DMS153 treated with DMSO at 0.1 percent for 48 hours (cell line): ENCODE measurements around the gene NMNAT2.
"Not testable (repeated sequence)": the region's sequence is repeated elsewhere in the genome, so short reads cannot be mapped to it uniquely, and the experiment has no call there.

Experiments
- DNase-seq: peaks from one replicate; lab custom pipeline; 2025; ENCODE audit not compliant: unreplicated experiment; lab: John Stamatoyannopoulos, UW

The NMNAT2 gene

DNA sequence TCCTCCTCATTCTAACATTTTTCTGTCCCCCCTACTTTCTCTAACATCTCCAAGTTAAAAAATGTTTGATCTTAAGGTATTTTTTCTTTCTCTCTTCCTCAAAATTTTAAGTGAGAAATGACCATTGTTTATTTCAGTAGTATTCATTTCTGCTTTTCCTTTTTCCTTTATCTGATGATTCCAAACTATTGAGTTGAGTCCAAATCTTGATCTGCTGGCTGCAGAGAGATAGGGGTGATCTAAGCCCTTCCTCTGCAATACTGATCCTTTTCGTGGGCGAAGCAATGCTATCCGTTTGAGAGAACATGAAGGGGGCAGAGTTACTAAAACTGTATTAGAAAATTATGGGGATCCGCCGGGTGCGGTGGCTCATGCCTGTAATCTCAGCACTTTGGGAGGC lies 516 bp upstream of the NMNAT2 start:
- DNase-seq, result no peak

DNA sequence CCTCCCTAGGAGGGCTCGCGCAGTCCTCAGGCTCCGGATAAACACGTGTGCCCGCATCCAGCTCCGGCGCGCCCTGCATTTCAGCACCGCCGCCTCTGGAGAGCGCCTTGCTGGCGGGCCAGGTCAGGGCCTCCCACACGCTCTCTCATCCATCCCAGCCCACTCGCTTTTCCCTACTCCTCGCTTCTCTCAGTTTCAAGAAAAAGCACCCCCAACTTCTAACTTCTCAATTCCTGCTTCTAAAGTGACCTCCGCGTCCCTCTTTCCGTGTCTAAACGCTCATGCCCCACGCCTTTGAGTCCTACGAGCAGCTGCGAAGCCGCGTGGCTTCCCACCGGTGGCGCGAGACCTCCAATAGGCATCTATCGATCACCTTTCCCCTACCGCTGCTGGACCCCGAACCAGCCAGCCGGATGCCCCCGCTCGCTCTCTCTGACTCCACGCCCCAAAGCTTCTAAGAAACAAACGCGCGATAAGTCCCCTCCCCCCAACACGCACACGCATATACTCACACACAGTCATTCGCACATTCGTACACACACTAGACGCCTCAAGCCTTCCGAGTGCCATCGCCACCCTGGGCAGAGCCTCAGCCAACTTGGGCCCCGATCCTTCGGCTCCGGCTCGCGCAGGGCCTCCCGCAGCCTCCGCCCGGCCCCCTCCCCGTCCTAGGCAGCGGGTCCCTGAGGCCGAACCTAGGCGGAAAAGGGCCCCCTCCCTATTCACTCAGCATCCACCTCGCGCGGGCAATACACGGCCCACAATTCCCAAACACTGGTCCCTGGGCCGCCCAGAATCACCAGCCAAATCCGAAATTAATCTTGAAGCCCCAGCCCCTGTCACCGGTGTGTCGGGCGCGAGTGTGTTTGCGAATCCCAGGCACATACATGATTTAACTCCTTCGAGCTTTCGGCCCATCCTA lies 1.1 kb downstream of the NMNAT2 start:
- DNase-seq, result peak; percentile 64

DNA sequence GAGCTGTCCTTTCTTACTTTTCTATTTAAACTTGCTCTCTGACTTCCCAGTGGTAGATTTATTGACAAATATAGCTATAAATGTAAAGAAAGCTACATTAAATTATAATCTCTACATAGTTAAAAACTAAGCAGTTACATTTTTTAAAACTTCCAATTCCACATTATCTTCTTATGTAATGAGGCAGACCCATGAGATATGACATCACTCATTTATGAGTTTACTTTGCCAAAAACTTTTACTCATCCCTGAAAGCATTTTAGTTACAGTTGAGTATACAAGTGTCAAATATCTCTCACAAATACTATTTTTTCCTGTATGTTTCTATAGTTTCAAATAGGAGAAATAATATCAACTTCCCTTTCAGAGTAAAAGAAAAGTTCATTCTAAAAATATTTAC lies 3.8 kb downstream of the NMNAT2 start:
- no peak for DNase-seq

DNA sequence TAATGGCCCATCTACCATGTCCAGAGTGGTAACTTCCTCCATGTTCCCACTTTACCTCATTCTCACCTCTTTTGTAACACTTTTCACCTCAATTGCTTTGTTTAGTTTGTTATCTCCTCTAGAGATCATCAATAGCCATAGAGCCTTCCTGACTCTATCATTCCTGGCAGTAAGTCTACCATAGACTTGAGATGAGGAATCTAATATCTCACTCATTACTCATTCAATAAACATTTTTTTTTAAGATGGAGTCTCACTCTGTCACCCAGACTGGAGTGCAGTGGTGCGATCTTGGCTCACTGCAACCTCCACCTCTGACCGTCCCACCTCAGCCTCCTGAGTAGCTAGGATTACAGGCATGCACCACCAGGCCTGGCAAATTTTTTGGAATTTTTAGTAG lies 7.1 kb downstream of the NMNAT2 start:
- no peak for DNase-seq

DNA sequence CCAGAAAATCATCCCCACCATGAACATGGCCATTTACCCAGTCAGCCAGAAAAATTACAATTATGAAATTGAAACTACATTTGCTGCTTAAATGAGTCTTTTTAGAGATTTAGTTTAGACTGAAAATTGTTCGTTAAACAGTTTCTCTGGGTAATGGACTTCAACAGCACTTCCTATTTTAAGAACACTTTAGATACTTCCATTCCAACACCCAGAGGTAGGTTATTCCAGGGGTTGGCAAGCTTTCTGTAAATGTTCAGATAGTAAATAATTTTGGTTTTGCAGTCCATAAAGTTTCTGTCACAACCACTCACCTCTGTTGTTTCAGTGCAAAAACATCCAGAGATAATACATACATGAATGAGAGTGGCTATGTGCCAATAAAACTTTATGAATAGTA lies 10.2 kb downstream of the NMNAT2 start:
- no peak for DNase-seq

DNA sequence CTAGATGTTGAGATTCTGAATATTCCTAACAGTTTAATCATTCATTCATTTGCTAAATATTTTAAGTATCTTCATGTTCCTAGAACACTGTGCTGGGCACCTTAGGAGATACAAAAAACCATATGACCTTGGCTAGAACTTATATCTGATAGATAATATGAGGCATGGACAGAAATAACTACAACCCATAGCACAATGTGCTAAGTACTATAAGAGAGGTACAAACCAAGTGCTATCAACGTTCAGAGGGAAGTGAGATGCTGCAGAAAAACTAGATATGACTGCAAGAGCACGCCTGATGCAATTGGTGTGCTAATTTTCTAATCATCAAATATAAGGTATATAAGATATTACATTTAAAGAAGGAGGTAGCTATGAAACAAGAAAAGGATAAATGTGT lies 10.7 kb downstream of the NMNAT2 start:
- no peak for DNase-seq

DNA sequence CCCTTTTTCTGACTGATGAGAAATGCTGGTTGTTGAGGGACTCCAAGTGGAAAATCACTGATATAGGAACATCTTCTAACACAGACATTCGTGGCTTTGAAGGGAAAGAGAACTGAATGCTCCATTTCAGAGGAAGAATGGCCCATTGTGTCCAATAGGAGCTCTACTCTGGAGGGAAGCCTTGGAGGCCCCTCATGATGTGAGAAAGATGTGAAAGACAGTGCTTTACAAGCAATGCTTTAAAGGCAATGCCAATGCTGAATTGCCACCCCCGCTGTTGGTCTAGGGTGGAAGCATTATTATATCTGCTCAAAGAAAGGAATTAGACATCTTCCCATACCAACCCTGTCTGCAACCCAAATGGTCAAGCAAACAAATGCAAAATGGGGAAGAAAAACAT lies 13.7 kb downstream of the NMNAT2 start:
- no peak for DNase-seq

DNA sequence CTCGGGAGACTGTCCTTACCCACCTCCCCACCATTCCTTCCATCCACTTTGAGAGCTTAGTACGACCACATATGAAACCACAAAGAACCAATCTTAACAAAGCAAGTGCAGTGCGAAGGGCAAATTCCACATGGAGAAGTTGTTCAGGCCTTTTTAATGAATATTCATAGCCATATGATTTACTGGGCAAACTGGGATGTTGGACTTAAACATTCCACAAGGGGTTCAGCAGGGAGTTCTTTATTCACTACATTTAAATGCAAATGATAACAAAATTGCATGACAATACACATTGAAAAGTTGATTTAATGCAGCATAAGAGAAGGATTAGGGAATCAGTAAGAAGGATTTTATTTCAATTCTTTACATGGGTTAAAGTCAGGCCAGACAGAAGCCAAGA lies 14.7 kb downstream of the NMNAT2 start:
- no peak for DNase-seq

DNA sequence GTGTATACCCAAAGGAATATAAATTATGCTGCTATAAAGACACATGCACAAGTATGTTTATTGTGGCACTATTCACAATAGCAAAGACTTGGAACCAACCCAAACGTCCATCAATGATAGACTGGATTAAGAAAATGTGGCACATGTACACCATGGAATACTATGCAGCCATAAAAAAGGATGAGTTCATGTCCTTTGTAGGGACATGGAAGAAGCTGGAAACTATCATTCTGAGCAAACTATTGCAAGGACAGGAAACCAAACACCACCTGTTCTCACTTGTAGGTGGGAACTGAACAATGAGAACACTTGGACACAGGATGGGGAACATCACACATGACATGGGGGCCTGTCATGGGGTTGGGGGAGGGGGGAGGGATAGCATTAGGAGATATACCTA lies 16.6 kb downstream of the NMNAT2 start:
- DNase-seq, result not testable (repeated sequence)

DNA sequence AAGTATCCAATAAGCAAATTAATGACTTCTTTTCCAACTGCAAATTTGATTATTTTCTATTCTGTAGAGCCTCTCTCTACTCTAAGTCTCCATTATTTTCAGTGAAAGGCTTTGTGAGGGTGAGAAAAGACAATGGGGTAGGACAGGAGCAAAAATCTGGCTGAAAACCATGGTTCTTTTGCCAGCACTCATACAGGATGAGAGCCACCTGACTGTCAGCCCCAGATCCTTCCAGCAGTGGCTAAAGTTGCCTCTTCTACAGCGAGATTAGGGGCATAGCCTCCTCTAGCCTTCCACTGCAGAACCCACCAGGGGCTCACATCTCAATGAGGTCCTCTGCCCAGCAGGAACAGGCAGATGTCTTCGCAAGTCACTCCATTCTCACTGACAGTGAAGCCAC lies 23.7 kb downstream of the NMNAT2 start:
- no peak for DNase-seq

DNA sequence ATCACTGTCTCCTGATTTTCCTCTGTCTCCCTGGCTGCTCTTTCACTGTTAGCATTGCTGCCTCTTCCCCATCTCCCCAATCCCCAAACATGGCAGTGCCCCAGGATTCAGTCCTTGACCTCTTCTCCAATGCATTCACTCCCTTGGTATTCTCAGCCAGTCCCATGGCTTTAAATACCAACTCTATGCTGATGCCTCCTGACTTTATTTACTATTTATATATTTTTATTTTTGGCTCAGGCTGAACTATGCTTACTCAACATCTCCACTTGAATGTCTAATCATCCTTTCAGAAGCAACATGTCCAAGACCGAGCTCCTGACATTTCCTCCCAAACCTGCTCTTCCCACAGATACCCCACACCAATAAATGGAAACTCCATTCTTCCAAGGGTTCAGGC lies 26.3 kb downstream of the NMNAT2 start:
- DNase-seq, result no peak

DNA sequence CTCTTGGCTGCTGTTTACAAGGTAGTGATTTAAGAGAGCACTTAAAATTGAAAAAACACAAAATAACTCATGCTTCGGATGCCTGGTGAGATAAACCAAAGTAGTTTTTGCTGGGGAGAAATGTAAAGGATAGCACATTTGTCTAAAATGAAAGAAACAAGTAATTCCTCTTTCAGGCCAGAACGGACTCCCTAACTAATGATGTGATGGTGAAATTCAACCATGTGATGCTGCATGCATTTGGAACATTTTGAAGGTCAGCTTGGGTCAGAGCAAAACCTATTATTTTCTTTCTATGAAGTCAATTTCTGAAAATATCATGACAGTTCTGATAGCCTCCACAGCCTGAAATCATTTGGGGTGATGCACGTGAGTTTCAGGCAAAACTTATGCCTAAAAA lies 27.6 kb downstream of the NMNAT2 start:
- no peak for DNase-seq

DNA sequence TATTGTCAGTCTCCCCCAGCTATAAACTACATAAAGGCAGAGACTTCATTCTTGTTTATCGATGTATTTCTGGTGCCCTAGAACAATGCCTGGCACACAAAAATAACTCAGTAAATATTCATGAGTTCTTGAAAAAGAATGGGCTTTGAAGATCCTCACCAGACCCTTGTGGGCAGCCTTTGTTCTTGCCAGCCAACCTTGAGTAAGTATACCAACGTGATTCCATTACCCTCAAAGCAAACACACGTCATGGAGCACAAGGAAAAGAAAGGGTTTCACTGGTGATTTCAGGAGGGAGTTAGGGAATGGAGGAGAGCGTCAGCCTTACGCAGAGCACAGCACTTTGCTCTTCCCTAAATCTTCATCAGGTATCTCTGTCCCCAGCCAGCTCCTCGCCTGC lies 29.4 kb downstream of the NMNAT2 start:
- no peak for DNase-seq

DNA sequence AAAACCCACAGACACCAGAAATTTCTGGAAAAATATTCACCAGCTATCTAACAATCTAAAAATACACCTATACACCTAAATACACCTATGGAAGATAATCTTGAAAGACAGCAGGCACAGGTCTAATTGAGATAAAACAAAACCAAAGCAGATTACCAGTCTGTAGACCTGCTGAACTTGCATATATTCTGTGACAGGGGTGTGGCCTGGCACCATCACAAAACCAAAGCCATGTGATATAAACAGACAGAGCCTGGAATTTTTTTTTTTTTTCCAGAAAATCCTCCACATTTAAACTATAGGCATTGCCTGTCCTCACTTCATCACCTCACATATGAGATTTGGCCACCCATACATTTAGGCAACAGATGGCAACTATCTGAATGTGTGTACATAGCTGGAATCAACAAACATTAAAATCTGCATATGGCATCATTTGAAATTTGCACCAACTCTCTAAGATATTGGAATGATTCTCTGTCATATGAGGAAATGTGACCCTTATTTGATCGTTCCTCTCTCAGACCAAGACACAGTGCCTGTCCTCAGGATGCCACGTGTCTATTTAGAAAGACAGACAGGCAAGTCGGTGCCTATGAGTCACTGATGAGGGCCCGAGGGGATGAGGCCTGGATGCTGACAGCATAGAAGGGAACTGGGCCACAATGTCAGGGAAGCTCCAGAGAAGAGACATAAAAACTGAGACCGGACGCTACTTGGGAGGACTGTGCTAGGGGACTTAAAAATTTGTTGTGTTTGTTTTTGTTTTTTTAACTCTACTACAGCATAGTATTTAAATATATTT lies 32.6 kb downstream of the NMNAT2 start:
- no peak for DNase-seq

DNA sequence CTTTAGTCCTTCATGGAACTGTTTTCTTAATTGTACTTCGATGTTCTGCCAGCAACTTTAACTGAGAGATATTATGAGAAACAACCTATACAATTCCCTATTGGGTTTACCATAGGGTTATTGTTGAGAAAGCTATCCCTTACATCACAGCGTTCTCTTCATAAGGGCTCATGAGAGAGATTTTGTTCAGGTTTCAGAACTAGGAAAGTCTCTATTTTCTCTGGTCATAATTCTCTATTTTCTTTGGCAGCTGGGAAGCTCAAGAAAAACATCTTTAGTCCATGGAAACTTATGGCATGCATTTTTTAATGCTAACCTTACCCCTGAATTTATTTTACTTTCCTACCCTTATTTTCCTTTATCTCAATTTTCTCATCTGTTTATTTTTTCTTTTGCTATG lies 38.2 kb downstream of the NMNAT2 start:
- no peak for DNase-seq

DNA sequence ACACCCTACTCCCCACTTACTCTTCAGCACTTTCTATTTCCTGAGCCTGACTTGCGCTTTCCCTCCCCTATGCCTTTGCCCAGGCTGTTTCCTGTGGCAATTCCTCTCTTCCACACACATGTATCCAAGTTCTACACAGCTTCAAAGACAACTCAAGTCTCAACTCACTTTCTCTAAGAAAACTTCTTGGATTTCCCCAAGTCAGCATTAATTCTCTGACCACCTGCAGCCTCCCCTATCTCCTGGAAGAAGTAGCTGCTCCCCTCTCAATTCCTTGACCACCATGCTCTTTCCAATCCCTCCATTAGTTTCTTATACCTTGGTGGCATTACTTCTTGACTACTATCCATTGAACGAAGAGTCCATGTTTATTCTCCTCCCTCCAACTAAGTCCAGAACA lies 42.8 kb downstream of the NMNAT2 start:
- no peak for DNase-seq

DNA sequence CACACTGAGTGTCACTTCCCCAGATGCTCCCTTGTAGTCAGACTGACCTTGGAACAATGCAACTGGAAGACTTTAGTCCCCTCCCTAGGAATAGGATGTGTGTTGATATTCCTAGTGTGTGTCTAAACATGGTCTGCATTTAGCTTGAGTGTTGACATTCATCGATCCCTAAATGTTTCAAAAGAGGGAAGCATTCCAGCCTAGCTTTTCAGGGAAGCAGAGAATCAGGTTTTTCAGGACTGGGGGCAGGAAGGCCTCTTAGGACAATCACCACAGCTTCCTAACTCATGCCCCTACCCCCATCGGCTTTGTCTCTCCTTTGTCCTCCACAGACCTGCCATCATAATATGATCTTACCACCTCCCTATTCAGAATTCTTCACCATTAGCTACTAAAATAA lies 43.4 kb downstream of the NMNAT2 start:
- peak; percentile 28 for DNase-seq

DNA sequence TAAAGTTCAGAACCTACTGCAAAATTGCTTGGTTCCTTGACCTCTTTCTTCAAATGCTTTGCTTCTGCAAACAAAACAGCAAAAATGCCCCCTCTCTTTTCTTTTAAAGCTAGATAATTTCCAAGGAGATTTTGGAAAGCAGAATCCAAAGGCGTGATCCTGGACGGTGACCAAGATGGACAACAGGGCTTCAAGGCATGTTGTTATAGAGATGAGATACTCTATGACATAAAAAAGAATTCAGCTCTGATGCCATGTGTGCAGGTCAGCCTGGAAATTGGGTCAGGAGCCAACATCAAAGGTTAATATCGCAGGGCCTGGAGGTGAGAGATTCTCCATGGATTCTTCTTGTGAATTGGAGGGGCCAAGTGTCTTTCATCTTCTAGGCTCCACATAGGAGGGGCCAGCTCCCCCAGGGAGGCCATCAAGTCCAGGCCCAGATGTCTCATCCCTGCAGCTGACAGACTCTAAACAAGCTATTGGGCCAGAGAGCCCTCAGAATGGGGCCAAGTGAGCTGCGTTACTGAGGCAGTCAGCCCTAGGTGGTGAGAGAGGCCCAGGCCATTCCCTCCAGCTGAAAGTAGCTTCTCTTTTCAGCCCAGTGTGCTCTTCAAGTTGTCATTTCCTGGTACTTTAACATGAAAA lies 45.5 kb downstream of the NMNAT2 start:
- DNase-seq, result no peak

DNA sequence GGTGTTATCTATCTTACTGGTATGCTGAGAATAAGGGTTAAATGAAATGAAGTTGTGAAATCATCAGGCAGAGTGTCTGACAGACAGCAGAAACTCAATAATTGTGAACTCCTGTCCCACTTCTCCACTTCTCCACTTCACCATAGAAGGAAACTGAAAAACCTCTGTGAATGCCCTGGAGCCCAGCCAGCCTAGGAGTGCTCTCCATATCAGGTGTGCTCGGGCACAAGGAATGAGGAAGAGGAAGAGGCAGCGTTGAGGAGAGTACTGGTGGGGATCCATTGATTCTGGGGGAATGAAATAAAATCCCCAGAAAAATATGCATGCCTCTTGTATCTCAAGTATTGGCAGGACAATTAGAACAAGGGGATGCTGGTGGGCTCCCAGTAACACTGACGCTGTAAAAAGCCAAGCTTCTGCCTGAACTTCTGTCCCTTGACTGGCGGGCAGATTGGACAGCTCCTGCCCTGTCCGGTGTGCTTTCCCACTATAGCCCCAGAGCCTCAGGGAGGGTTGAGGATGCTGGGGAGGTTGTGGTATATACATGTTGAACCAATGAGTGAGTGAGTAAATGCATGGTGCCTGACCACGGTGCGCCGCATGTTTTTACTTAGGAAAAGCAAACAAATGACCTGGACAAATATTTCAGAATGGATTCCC lies 47.7 kb downstream of the NMNAT2 start:
- no peak for DNase-seq

DNA sequence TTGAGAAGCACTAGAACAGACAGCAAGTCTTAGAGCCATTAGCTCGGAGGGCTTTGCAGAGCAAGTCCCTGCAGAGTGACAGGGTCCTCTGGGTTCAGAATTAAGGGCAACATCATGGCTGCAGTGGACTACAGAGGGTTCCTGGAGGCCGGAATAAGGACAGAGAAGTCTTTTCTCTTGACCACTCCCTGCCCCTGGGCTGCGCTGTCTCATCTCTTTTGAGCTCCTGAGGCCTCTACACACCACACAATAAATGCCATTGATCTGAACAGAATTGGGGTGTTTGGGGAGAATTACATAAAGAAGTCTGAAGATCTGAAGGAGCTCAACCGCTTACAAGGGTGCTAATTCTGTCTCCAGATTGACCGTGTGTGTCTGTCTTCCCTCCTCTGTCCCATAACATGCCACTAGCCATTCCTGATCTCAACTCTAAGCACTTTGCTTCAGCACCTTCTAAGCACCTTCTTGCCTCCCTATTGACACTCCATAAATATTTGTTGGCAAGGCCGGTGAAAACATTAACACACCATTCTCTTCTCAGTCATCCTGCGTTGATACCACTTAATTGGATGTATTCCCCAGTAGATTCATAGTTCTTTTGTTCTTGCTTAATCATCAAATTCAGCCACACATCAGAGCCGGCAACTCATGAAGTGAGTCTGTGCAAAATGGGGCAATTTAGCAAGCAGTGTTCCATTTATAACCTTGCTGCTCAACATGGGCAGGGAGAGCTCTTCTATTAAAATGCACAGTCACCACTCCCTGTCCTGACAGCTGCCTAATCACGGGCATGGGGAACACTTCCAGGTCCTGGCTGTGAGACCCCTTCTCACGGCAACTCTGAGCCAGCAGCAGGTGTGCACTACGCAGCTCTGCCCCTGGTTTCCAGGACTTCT lies 49.7 kb downstream of the NMNAT2 start:
- DNase-seq, result no peak
